ENCODE measurements around the gene HIVEP1.

- TF ChIP-seq EZH2 (IDR thresholded peaks at IDR 0.05; ENCODE audit: low read length, unreplicated experiment) (no peak), CTCF (conservative IDR thresholded peaks at IDR 0.05; ENCODE audit: low read depth, low read length) (no peak), EZH2phosphoT487 (IDR thresholded peaks at IDR 0.05; ENCODE audit: borderline replicate concordance, low read length) (no peak)
Measured at GRCh38 chr6:12078014-12078413, 65.9 kb downstream of the HIVEP1 start.
